Mucosa of descending colon (tissue), 3 donors: Measurements from ENCODE around the gene RBM4. TPM values are rescaled to one million over a fixed set of nuclear protein-coding genes. Genes with fewer than 3 reads are reported as not detected.

Source experiments
- ATAC-seq: fragments of 200-7000 bp; cut with Tn5 transposase; one replicate; pipeline ENCODE4 v1.9.1; 2020; ENCODE audit warnings: mild to moderate bottlenecking, moderate library complexity
- DNase-seq, 3 donors: peaks; one replicate each; pipeline ENCODE4 v3.0.0-alpha.2; 2020
- H3K36me3 ChIP-seq: fragments of 200-600 bp; one replicate; pipeline ENCODE4 v1.8.0; 2021; ENCODE audit warnings: low read depth, mild to moderate bottlenecking
- H3K4me1 ChIP-seq: fragments of 200-600 bp; one replicate; pipeline ENCODE4 v1.8.0; 2021; ENCODE audit warnings: low read depth, mild to moderate bottlenecking
- H3K4me3 ChIP-seq: fragments of 200-600 bp; one replicate; pipeline ENCODE4 v1.8.0; 2021; ENCODE audit warnings: mild to moderate bottlenecking
- H3K9me3 ChIP-seq: fragments of 200-600 bp; one replicate; pipeline ENCODE4 v1.8.0; 2021; ENCODE audit warnings: mild to moderate bottlenecking
- intact Hi-C, 2 donors: fragments of 100-400 bp; cut with DNase I in 1 of 2; cut with micrococcal nuclease in 1 of 2; formaldehyde crosslinking; loops; one replicate each; pipeline versions ENCODE4 v1.11.0 to v1.11.1; 2022; cut with DNase I, micrococcal nuclease
- total RNA-seq, 3 donors: library from RNA; stranded (reverse); fragmentation: NEBNext Ultra II Directional in 2 of 3; extraction: Animal tissue kit (Norgen Biotek cat#: 25700) in 2 of 3; gene quantifications; one replicate each; pipeline versions ENCODE4 v1.2.1 to v1.2.4, GENCODE V29; 2021 to 2023
- TF ChIP-seq, protein P1 (sequence below): fragments of 200-600 bp; IDR thresholded peaks from one replicate; pipeline ENCODE4 v1.8.0; 2022; ENCODE audit warnings: antibody characterized with exemption, mild to moderate bottlenecking
- donor health status: DM: no; HTN: no; CAD: no; lungs with moderate emphysema.
- donor health status: DM: no; HTN: no; CAD: no.
- donor health status: DM: no; HTN: yes; CAD: no.

The RBM4 gene
- total RNA-seq, 3 donors from 2014 or later = 101 to 125 (median 104) TPM

DNA sequence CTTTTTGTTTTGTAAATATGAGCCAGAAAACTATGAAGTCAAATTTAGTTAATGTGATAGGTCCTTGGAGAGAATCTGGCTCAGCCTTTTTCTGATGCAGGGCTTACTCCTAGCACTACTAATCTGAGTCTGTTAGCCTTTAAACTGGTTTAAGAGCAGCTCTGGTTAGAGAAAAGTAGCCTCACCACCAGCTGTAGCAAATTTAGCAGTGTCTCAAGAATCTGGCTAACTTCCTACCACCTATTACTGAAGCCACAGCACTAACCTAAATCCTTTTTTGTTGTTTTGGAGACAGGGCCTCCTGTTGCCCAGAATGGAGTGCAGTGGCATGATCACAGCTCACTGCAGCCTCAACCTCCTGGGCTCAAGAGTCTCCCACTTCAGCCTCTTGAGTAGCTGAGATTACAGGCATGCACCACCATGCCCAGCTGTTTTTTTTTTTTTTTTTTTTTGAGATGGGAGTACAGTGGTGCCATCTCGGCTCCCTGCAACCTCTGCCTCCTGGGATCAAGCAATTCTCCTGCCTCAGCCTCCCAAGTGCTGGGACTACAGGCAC lies 25.3 kb downstream of the RBM4 start:
- H3K9me3 ChIP-seq = no peaks in the 10 kb centered on the region
- DNase-seq (no peak), ATAC-seq (no peak)
- H3K36me3 ChIP-seq = no peaks in the 10 kb centered on the region
- H3K4me1 ChIP-seq = no peaks in the 10 kb centered on the region
- intact Hi-C loops = no loop called here
- TF ChIP-seq, protein P1, sequence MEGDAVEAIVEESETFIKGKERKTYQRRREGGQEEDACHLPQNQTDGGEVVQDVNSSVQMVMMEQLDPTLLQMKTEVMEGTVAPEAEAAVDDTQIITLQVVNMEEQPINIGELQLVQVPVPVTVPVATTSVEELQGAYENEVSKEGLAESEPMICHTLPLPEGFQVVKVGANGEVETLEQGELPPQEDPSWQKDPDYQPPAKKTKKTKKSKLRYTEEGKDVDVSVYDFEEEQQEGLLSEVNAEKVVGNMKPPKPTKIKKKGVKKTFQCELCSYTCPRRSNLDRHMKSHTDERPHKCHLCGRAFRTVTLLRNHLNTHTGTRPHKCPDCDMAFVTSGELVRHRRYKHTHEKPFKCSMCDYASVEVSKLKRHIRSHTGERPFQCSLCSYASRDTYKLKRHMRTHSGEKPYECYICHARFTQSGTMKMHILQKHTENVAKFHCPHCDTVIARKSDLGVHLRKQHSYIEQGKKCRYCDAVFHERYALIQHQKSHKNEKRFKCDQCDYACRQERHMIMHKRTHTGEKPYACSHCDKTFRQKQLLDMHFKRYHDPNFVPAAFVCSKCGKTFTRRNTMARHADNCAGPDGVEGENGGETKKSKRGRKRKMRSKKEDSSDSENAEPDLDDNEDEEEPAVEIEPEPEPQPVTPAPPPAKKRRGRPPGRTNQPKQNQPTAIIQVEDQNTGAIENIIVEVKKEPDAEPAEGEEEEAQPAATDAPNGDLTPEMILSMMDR = no peak
- H3K4me3 ChIP-seq = no peak overlapping the region

DNA sequence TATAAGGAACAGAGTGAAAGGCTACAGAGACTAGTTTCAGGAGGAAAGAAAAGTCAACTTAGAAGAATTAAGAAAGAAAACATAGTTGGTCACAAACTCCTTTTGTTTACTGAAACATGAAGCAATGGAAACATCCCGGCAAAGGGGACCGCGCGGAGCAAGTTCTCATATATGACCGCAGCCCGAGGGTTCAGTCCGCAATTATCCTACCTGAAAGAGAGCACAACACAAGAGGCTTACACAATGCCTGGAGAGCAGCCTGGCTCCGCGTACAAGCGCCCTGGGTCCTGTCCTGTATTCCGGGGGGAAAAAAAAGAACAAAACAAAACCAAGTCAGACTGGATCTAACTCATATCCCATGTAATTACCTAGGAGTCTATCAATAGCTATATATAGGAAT lies 26.9 kb downstream of the RBM4 start:
- ATAC-seq = no peak
- DNase-seq = no peak
- TF ChIP-seq, protein P1 = no peak
- intact Hi-C loops = no loop called here
- Histone ChIP-seq H3K4me1 (no peaks in the 10 kb centered on the region), H3K4me3 (no peak overlapping the region), H3K9me3 (no peaks in the 10 kb centered on the region), H3K36me3 (no peaks in the 10 kb centered on the region)

DNA sequence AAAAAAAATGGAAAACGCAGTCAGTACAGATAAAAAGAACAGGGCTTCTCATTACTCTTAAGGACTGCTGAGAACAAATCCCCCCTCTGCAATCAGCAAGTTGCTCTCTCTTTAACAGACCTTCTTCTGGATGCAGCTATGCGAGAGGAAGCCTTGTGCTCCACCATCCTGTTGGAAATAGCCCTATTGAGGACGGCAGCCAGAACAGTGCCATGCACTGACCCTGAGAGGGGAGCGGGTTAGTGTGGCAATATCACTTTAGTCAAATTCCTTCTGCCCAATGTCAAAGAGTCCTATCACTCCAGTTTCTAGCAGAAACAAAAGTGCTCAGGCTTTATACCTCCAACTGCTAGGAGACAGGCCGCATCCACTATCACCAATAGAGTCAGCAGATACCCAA lies 32.3 kb downstream of the RBM4 start:
- Histone ChIP-seq H3K4me1 (peaks cover 9% of the 10 kb centered on the region), H3K36me3 (no peaks in the 10 kb centered on the region), H3K4me3 (no peak overlapping the region), H3K9me3 (no peaks in the 10 kb centered on the region)
- ATAC-seq (no peak), DNase-seq (no peak)
- TF ChIP-seq, protein P1 = no peak
- intact Hi-C loops = loop anchor here in 1 of 2 donors (10.0 kb wide), 1 partner anchor 256 kb away; no protein-coding TSS in a partner anchor

DNA sequence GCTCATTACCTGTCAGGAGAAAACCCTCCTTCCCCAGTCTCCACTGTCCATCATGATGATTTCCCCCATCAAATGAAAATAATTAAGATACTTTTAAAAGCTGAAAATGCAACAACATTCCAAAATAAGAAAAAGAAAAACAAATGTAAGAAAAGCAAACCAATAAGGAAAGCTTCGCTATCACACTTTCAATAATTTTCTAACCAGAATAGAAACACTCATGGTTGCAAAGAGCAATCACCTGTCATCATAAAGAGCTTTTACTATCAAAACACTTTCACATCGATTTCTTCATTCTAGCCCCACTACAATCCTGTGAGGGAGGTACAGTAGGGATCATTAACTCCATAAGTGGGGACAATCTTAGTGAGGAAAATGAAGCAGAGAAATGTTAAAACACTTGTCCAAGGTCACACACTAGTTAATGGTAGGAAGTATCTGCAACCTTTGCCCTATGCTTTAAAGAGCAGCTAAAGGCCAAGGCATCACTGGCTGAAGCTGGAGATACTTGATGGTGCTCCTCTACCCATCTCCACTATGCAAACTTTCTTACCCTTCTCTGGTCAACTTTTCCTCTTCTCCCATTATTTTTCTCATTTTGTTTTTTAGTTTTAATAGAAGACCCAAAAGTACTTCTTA lies 36.6 kb downstream of the RBM4 start:
- ATAC-seq (no peak), DNase-seq (no peak)
- Histone ChIP-seq H3K4me1 (peaks cover 18% of the 10 kb centered on the region), H3K4me3 (no peak overlapping the region), H3K36me3 (no peaks in the 10 kb centered on the region), H3K9me3 (no peaks in the 10 kb centered on the region)
- intact Hi-C loops = loop anchor here in 1 of 2 donors (5.0 to 10.0 kb wide), 2 partner anchors 98 to 260 kb away; no protein-coding TSS in a partner anchor
- TF ChIP-seq, protein P1 = no peak

DNA sequence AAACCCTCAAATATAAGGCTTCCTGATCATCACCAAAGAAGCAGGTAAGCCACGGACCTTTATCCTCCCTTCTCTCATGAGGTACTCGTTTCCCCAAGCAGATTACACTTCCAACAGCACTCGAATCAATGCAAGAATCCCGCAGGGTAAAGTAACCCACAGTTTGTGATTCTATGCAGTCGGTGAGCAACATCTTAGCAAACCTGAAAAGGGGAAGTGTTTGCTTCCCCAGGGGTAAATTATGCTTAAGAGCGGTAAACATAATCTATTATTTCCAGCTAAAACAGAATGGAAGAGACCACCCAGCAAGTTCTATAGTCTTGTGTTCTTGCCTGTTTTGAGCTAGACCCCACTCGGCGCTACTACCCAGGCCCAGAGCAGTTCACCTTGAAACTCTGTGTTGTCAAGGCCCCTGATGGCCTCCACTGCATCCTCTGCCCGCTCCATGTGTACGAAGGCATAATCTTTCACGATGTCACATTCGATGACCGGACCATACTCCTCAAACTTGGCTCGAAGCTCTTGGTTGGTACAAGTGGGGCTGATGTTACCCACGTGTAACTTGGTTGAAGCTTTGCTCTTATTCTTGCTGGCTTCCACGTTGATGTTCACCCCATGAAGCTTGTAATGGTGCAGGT lies 37.9 kb downstream of the RBM4 start:
- Histone ChIP-seq H3K4me3 (no peak overlapping the region), H3K4me1 (peaks cover 18% of the 10 kb centered on the region), H3K9me3 (no peaks in the 10 kb centered on the region), H3K36me3 (no peaks in the 10 kb centered on the region)
- TF ChIP-seq, protein P1 = no peak
- no peak for DNase-seq
- intact Hi-C loops = loop anchor here in 1 of 2 donors (5.0 to 10.0 kb wide), 2 partner anchors 99 to 262 kb away; no protein-coding TSS in a partner anchor
- no peak for ATAC-seq
